ENCODE data around the gene SEMA7A. TPM values are rescaled to one million over a fixed set of nuclear protein-coding genes. Genes with fewer than 3 reads are reported as not detected.
"Not testable (repeated sequence)": the region's sequence is repeated elsewhere in the genome, so short reads cannot be mapped to it uniquely, and the experiment has no call there.

Gene SEMA7A
- total and polyA plus RNA-seq, 4 donors = 0.54 to 4.1 (median 2.0) TPM

GRCh38 chr15:74369084-74369745 is 64.5 kb downstream of the SEMA7A start:
- Histone ChIP-seq H3K4me3 (ENCODE audit: low read length in 2 of 2) (no peak overlapping the region), H3K27me3 (ENCODE audit: control insufficient read depth in 1 of 2, insufficient read depth in 2 of 2, low read length in 1 of 2) (no peaks in the 10 kb centered on the region), H3K27ac (ENCODE audit: low read depth in 1 of 2, low read length in 2 of 2) (no peak overlapping the region), H3K9me3 (ENCODE audit: control insufficient read depth, low read length) (no peaks in the 10 kb centered on the region), H3K36me3 (ENCODE audit: control insufficient read depth in 1 of 2, insufficient read depth in 2 of 2, low read length in 1 of 2) (no peaks in the 10 kb centered on the region), H3K4me1 (ENCODE audit: control insufficient read depth in 1 of 2, insufficient read depth in 2 of 2, low read length in 2 of 2) (no peaks in the 10 kb centered on the region)
- no peak for ATAC-seq (ENCODE audit: low FRiP score)
- no peak for DNase-seq
- WGBS, 2 donors = 66 to 75% methylated on average over 10 of the region's 10 CpGs
- intact Hi-C loops (cut with DNase I) = no loop called here

- DNase-seq (no peak), ATAC-seq (ENCODE audit: low FRiP score) (no peak)
- Histone ChIP-seq H3K9me3 (ENCODE audit: control insufficient read depth, low read length) (no peaks in the 10 kb centered on the region), H3K36me3 (ENCODE audit: control insufficient read depth in 1 of 2, insufficient read depth in 2 of 2, low read length in 1 of 2) (no peaks in the 10 kb centered on the region), H3K27me3 (ENCODE audit: control insufficient read depth in 1 of 2, insufficient read depth in 2 of 2, low read length in 1 of 2) (no peaks in the 10 kb centered on the region), H3K4me3 (ENCODE audit: low read length in 2 of 2) (no peak overlapping the region), H3K27ac (ENCODE audit: low read depth in 1 of 2, low read length in 2 of 2) (no peak overlapping the region), H3K4me1 (ENCODE audit: control insufficient read depth in 1 of 2, insufficient read depth in 2 of 2, low read length in 2 of 2) (no peaks in the 10 kb centered on the region)
- 96 to 98% methylated on average over 3 of the region's 3 CpGs for WGBS, 2 donors
- intact Hi-C loops (cut with DNase I) = no loop called here
These were observed 65.6 kb downstream of the SEMA7A start for GRCh38 chr15:74368121-74368520.

- H3K9me3 ChIP-seq (ENCODE audit: control insufficient read depth, low read length) = no peaks in the 10 kb centered on the region
- H3K27ac ChIP-seq (ENCODE audit: low read depth in 1 of 2, low read length in 2 of 2) = no peak within 1 kb of the TSS
- DNase-seq (no peak), ATAC-seq (ENCODE audit: low FRiP score) (no peak)
- no peak within 1 kb of the TSS for H3K4me3 ChIP-seq (ENCODE audit: low read length in 2 of 2)
- intact Hi-C loops (cut with DNase I) = no loop called here
- no peaks in the 10 kb centered on the region for H3K36me3 ChIP-seq (ENCODE audit: control insufficient read depth in 1 of 2, insufficient read depth in 2 of 2, low read length in 1 of 2)
- H3K4me1 ChIP-seq (ENCODE audit: control insufficient read depth in 1 of 2, insufficient read depth in 2 of 2, low read length in 2 of 2) = no peaks in the 10 kb centered on the region
- WGBS, 2 donors = 91 to 92% methylated on average over 12 of the region's 12 CpGs
- no peaks in the 10 kb centered on the region for H3K27me3 ChIP-seq (ENCODE audit: control insufficient read depth in 1 of 2, insufficient read depth in 2 of 2, low read length in 1 of 2)
These were observed 66.4 kb downstream of the SEMA7A start, which contains the start of gene CYP11A1 for GRCh38 chr15:74367296-74367854. CYP11A1 (minus strand) TSS chr15:74367646; CDS start chr15:74367585, 61 bp downstream.

- H3K4me1 ChIP-seq (ENCODE audit: control insufficient read depth in 1 of 2, insufficient read depth in 2 of 2, low read length in 2 of 2) = no peaks in the 10 kb centered on the region
- WGBS, 2 donors = 4 to 5% methylated on average over 57 to 75 of the region's 75 CpGs
- peak; percentile 81 for ATAC-seq (ENCODE audit: low FRiP score)
- H3K4me3 ChIP-seq (ENCODE audit: low read length in 2 of 2) = peak overlapping the region; percentile 9 to 45
- H3K27me3 ChIP-seq (ENCODE audit: control insufficient read depth in 1 of 2, insufficient read depth in 2 of 2, low read length in 1 of 2) = no peaks in the 10 kb centered on the region
- intact Hi-C loops (cut with DNase I) = no loop called here
- H3K36me3 ChIP-seq (ENCODE audit: control insufficient read depth in 1 of 2, insufficient read depth in 2 of 2, low read length in 1 of 2) = no peaks in the 10 kb centered on the region
- H3K27ac ChIP-seq (ENCODE audit: low read depth in 1 of 2, low read length in 2 of 2) = no peak overlapping the region
- no peaks in the 10 kb centered on the region for H3K9me3 ChIP-seq (ENCODE audit: control insufficient read depth, low read length)
- DNase-seq = peak; percentile 65 to 87
These were observed 67.9 kb downstream of the SEMA7A start for GRCh38 chr15:74365598-74366445.

GRCh38 chr15:74364936-74365597 is 68.7 kb downstream of the SEMA7A start:
- intact Hi-C loops (cut with DNase I) = no loop called here
- DNase-seq (no peak), ATAC-seq (ENCODE audit: low FRiP score) (peak; percentile 31)
- 90 to 93% methylated on average over 12 of the region's 12 CpGs for WGBS, 2 donors
- Histone ChIP-seq H3K4me3 (ENCODE audit: low read length in 2 of 2) (no peak overlapping the region), H3K27ac (ENCODE audit: low read depth in 1 of 2, low read length in 2 of 2) (no peak overlapping the region), H3K9me3 (ENCODE audit: control insufficient read depth, low read length) (no peaks in the 10 kb centered on the region), H3K36me3 (ENCODE audit: control insufficient read depth in 1 of 2, insufficient read depth in 2 of 2, low read length in 1 of 2) (no peaks in the 10 kb centered on the region), H3K4me1 (ENCODE audit: control insufficient read depth in 1 of 2, insufficient read depth in 2 of 2, low read length in 2 of 2) (no peaks in the 10 kb centered on the region), H3K27me3 (ENCODE audit: control insufficient read depth in 1 of 2, insufficient read depth in 2 of 2, low read length in 1 of 2) (no peaks in the 10 kb centered on the region)

- no peaks in the 10 kb centered on the region for H3K9me3 ChIP-seq (ENCODE audit: control insufficient read depth, low read length)
- 90 to 96% methylated on average over 1 of the region's 1 CpG for WGBS, 2 donors
- H3K36me3 ChIP-seq (ENCODE audit: control insufficient read depth in 1 of 2, insufficient read depth in 2 of 2, low read length in 1 of 2) = no peaks in the 10 kb centered on the region
- H3K4me3 ChIP-seq (ENCODE audit: low read length in 2 of 2) = no peak overlapping the region
- DNase-seq (no peak), ATAC-seq (ENCODE audit: low FRiP score) (no peak)
- intact Hi-C loops (cut with DNase I) = no loop called here
- H3K27me3 ChIP-seq (ENCODE audit: control insufficient read depth in 1 of 2, insufficient read depth in 2 of 2, low read length in 1 of 2) = no peaks in the 10 kb centered on the region
- no peaks in the 10 kb centered on the region for H3K4me1 ChIP-seq (ENCODE audit: control insufficient read depth in 1 of 2, insufficient read depth in 2 of 2, low read length in 2 of 2)
- H3K27ac ChIP-seq (ENCODE audit: low read depth in 1 of 2, low read length in 2 of 2) = no peak overlapping the region
These were observed 71.3 kb downstream of the SEMA7A start for GRCh38 chr15:74362482-74362881.

GRCh38 chr15:74360855-74361254 is 72.9 kb downstream of the SEMA7A start:
- H3K27me3 ChIP-seq (ENCODE audit: control insufficient read depth in 1 of 2, insufficient read depth in 2 of 2, low read length in 1 of 2); H3K9me3 ChIP-seq (ENCODE audit: control insufficient read depth, low read length); H3K36me3 ChIP-seq (ENCODE audit: control insufficient read depth in 1 of 2, insufficient read depth in 2 of 2, low read length in 1 of 2); H3K27ac ChIP-seq (ENCODE audit: low read depth in 1 of 2, low read length in 2 of 2); H3K4me3 ChIP-seq (ENCODE audit: low read length in 2 of 2); DNase-seq; H3K4me1 ChIP-seq (ENCODE audit: control insufficient read depth in 1 of 2, insufficient read depth in 2 of 2, low read length in 2 of 2); ATAC-seq (ENCODE audit: low FRiP score); intact Hi-C loops (cut with DNase I): not testable (repeated sequence)
- WGBS, 2 donors = 24 to 31% methylated on average over 1 of the region's 1 CpG

GRCh38 chr15:74359376-74359775 is 74.4 kb downstream of the SEMA7A start:
- H3K27ac ChIP-seq (ENCODE audit: low read depth in 1 of 2, low read length in 2 of 2); H3K27me3 ChIP-seq (ENCODE audit: control insufficient read depth in 1 of 2, insufficient read depth in 2 of 2, low read length in 1 of 2); H3K9me3 ChIP-seq (ENCODE audit: control insufficient read depth, low read length); H3K36me3 ChIP-seq (ENCODE audit: control insufficient read depth in 1 of 2, insufficient read depth in 2 of 2, low read length in 1 of 2); intact Hi-C loops (cut with DNase I); DNase-seq; H3K4me3 ChIP-seq (ENCODE audit: low read length in 2 of 2); H3K4me1 ChIP-seq (ENCODE audit: control insufficient read depth in 1 of 2, insufficient read depth in 2 of 2, low read length in 2 of 2); ATAC-seq (ENCODE audit: low FRiP score): not testable (repeated sequence)
- WGBS, 2 donors = 64 to 70% methylated on average over 6 of the region's 6 CpGs
